Neural cell (in vitro differentiated cells): ENCODE results near the gene IFITM2. TPM values are rescaled to one million over a fixed set of nuclear protein-coding genes. Genes with fewer than 3 reads are reported as not detected.
"Not testable (repeated sequence)": the region's sequence is repeated elsewhere in the genome, so short reads cannot be mapped to it uniquely, and the experiment has no call there.

ENCODE experiments used
- H2AFZ ChIP-seq: fragments of 200-600, 300-800 bp; sonication (generic), shearing (Covaris generic); 2 replicates; pipeline ENCODE4 v1.6.0; 2014; ENCODE audit warnings: low read depth, mild to moderate bottlenecking, antibody characterized with exemption, low read length, moderate library complexity
- H3F3A ChIP-seq: fragments of 200-600 bp; shearing (Covaris generic); 2 replicates; pipeline ENCODE4 v1.6.1; 2016; ENCODE audit warnings: mild to moderate bottlenecking, moderate library complexity, mixed read lengths, antibody characterized with exemption, low read length; ENCODE audit not compliant: insufficient read depth, poor library complexity, severe bottlenecking
- H3K27ac ChIP-seq: fragments of 200-600, 300-800 bp; sonication (generic), shearing (Covaris generic); 2 replicates; pipeline ENCODE4 v1.5.1; 2014; ENCODE audit warnings: mild to moderate bottlenecking, low read length, moderate library complexity
- H3K27me3 ChIP-seq: fragments of 300-800, 200-600 bp; sonication (generic), shearing (Covaris generic); 2 replicates; pipeline ENCODE4 v1.6.0; 2014; ENCODE audit warnings: mild to moderate bottlenecking, low read depth, low read length, moderate library complexity; ENCODE audit not compliant: insufficient read depth
- H3K36me3 ChIP-seq: fragments of 300-800, 200-600 bp; sonication (generic), shearing (Covaris generic); 2 replicates; pipeline ENCODE4 v1.5.1; 2014; ENCODE audit warnings: mild to moderate bottlenecking, antibody characterized with exemption, low read length, moderate library complexity; ENCODE audit not compliant: insufficient read depth
- H3K4me2 ChIP-seq: fragments of 300-800, 200-600 bp; sonication (generic), shearing (Covaris generic); 2 replicates; pipeline ENCODE4 v1.6.0; 2014; ENCODE audit warnings: mild to moderate bottlenecking, low read length
- H3K4me3 ChIP-seq: fragments of 300-800, 200-600 bp; sonication (generic), shearing (Covaris generic); 2 replicates; pipeline ENCODE4 v1.5.1; 2014; ENCODE audit warnings: mild to moderate bottlenecking, low read length, moderate library complexity
- H3K79me2 ChIP-seq: fragments of 200-600 bp; shearing (Covaris generic); replicated peaks from 2 replicates; pipeline ENCODE4 v1.6.0; 2014; ENCODE audit warnings: mild to moderate bottlenecking, low read length, moderate library complexity; ENCODE audit not compliant: insufficient read depth
- H3K9ac ChIP-seq: fragments of 300-800, 200-600 bp; sonication (generic), shearing (Covaris generic); 2 replicates; pipeline ENCODE4 v1.6.1; 2016; ENCODE audit warnings: mild to moderate bottlenecking, low read length, mixed read lengths
- H3K9me2 ChIP-seq: fragments of 200-600 bp; shearing (Covaris generic); 2 replicates; pipeline ENCODE4 v1.6.1; 2016; ENCODE audit warnings: mild to moderate bottlenecking, low read length, mixed read lengths; ENCODE audit not compliant: insufficient read depth
- H3K9me3 ChIP-seq: fragments of 200-600, 300-800 bp; sonication (generic), shearing (Covaris generic); 2 replicates; pipeline ENCODE4 v1.6.1; 2016; ENCODE audit warnings: mild to moderate bottlenecking, mixed run types, low read length, moderate library complexity, mixed read lengths
- H4K20me1 ChIP-seq: fragments of 200-600 bp; shearing (Covaris generic); 2 replicates; pipeline ENCODE4 v1.6.1; 2016; ENCODE audit warnings: mild to moderate bottlenecking, mixed run types; ENCODE audit not compliant: insufficient read depth
- CTCF ChIP-seq: fragments of 450-650 bp; IDR thresholded peaks from 2 replicates; pipeline ENCODE4 v1.5.1; 2014; ENCODE audit warnings: antibody characterized with exemption, mild to moderate bottlenecking, moderate library complexity; ENCODE audit not compliant: poor library complexity, severe bottlenecking
- EP300 ChIP-seq: fragments of 450-650 bp; conservative IDR thresholded peaks from 2 replicates; pipeline ENCODE4 v1.6.1; 2014; ENCODE audit warnings: antibody characterized with exemption, mild to moderate bottlenecking, moderate library complexity; ENCODE audit not compliant: poor library complexity, severe bottlenecking
- EZH2 ChIP-seq: fragments of 200-600, 300-800 bp; shearing (Covaris generic), sonication (generic); IDR thresholded peaks from 2 replicates; pipeline ENCODE4 v1.6.1; 2014; ENCODE audit warnings: antibody characterized with exemption, low read length, borderline replicate concordance, mild to moderate bottlenecking; ENCODE audit not compliant: insufficient read depth, poor library complexity, severe bottlenecking
- MXI1 ChIP-seq: fragments of 450-650 bp; conservative IDR thresholded peaks from 2 replicates; pipeline ENCODE4 v1.6.1; 2014; ENCODE audit warnings: antibody characterized with exemption, mild to moderate bottlenecking; ENCODE audit not compliant: poor library complexity, severe bottlenecking
- POLR2AphosphoS5 ChIP-seq: IDR thresholded peaks from 2 replicates; pipeline ENCODE4 v1.6.1; 2012
- RAD21 ChIP-seq: fragments of 450-650 bp; conservative IDR thresholded peaks from 2 replicates; pipeline ENCODE4 v1.6.1; 2014; ENCODE audit warnings: antibody characterized with exemption, mild to moderate bottlenecking, moderate library complexity
- REST ChIP-seq: IDR thresholded peaks from 2 replicates; pipeline ENCODE4 v1.6.1; 2012; ENCODE audit warnings: borderline replicate concordance
- SMC3 ChIP-seq: fragments of 450-650 bp; conservative IDR thresholded peaks from 2 replicates; pipeline ENCODE4 v1.6.1; 2014; ENCODE audit warnings: antibody characterized with exemption, mild to moderate bottlenecking, moderate library complexity; ENCODE audit not compliant: poor library complexity
- TAF1 ChIP-seq: IDR thresholded peaks from 2 replicates; pipeline ENCODE4 v1.6.1; 2012; ENCODE audit warnings: low read depth
- polyA plus RNA-seq: library from polyadenylated mRNA; depleted of rRNA; stranded (reverse); fragments of >200 nt; gene quantifications from 2 replicates; pipeline ENCODE4 v1.2.3, GENCODE V29; 2014

IFITM2 gene
- polyA plus RNA-seq, 1 donor from 2014 or later, result not detected

- Histone ChIP-seq H3K79me2 (no peaks in the 10 kb centered on the region), H3K27ac (no peak overlapping the region), H3K36me3 (no peaks in the 10 kb centered on the region), H3K4me3 (no peak overlapping the region), H2AFZ (no peak overlapping the region), H3K4me2 (no peak overlapping the region), H3K9ac (no peak overlapping the region), H3K9me2 (no peaks in the 10 kb centered on the region), H3F3A (no peaks in the 10 kb centered on the region), H4K20me1 (no peaks in the 10 kb centered on the region), H3K27me3 (no peaks in the 10 kb centered on the region), H3K9me3 (no peaks in the 10 kb centered on the region)
- TF ChIP-seq EZH2, result no peak
- no peak for TF ChIP-seq MXI1
- no peak for TF ChIP-seq CTCF
- no peak for TF ChIP-seq REST
- TF ChIP-seq SMC3, result no peak
- no peak for TF ChIP-seq RAD21
- TF ChIP-seq POLR2AphosphoS5, result no peak
- no peak for TF ChIP-seq TAF1
- no peak for TF ChIP-seq EP300
Observed at GRCh38 chr11:316031-316701, 8.6 kb downstream of the IFITM2 start.

GRCh38 chr11:316891-317301 is 9.3 kb downstream of the IFITM2 start:
- TF ChIP-seq TAF1 (no peak), REST (no peak), RAD21 (no peak), CTCF (no peak), POLR2AphosphoS5 (no peak), SMC3 (no peak), EZH2 (no peak), EP300 (no peak), MXI1 (no peak)
- Histone ChIP-seq H4K20me1 (no peaks in the 10 kb centered on the region), H3K36me3 (no peaks in the 10 kb centered on the region), H3F3A (no peaks in the 10 kb centered on the region), H3K4me3 (no peak overlapping the region), H3K9ac (no peak overlapping the region), H2AFZ (no peak overlapping the region), H3K9me3 (no peaks in the 10 kb centered on the region), H3K4me2 (no peak overlapping the region), H3K79me2 (no peaks in the 10 kb centered on the region), H3K27ac (no peak overlapping the region), H3K9me2 (no peaks in the 10 kb centered on the region), H3K27me3 (no peaks in the 10 kb centered on the region)

- not testable (repeated sequence) for H3K9me2 ChIP-seq, H3K4me3 ChIP-seq, H3K27me3 ChIP-seq, H4K20me1 ChIP-seq, H3K36me3 ChIP-seq, H3K79me2 ChIP-seq, H3F3A ChIP-seq, H2AFZ ChIP-seq, H3K9me3 ChIP-seq, H3K9ac ChIP-seq, H3K4me2 ChIP-seq, H3K27ac ChIP-seq
Observed at GRCh38 chr11:317668-318404, 10.2 kb downstream of the IFITM2 start.
